K562 (cell line): ENCODE measurements around the gene TMEM61. TPM values are rescaled to one million over a fixed set of nuclear protein-coding genes. Genes with fewer than 3 reads are reported as not detected.

ENCODE experiments used
- CC2D1A ChIP-seq: fragments of 450-650 bp; IDR thresholded peaks from 2 replicates; pipeline ENCODE4 v1.6.1; 2017; ENCODE audit warnings: mild to moderate bottlenecking
- CHAMP1 ChIP-seq: fragments of 450-650 bp; IDR thresholded peaks from 2 replicates; pipeline ENCODE4 v1.6.1; 2016; ENCODE audit warnings: mild to moderate bottlenecking
- ELF4 ChIP-seq: fragments of 450-650 bp; formaldehyde crosslinking; IDR thresholded peaks from 2 replicates; pipeline ENCODE4 v1.4.0; 2022; ENCODE audit warnings: missing genetic modification characterization
- HNRNPLL ChIP-seq: fragments of 200-400 bp; formaldehyde crosslinking; IDR thresholded peaks from 2 replicates; pipeline ENCODE4 v1.6.1; 2017; ENCODE audit warnings: low read length, low read depth, mild to moderate bottlenecking; ENCODE audit not compliant: poor library complexity, severe bottlenecking
- IRF1 ChIP-seq: sonication (generic); formaldehyde crosslinking; IDR thresholded peaks from 2 replicates; pipeline ENCODE4 v1.8.0; 2022; ENCODE audit warnings: missing genetic modification reagents, mild to moderate bottlenecking, borderline replicate concordance
- LEF1 ChIP-seq: fragments of 450-650 bp; IDR thresholded peaks from 2 replicates; pipeline ENCODE4 v1.6.1; 2016; ENCODE audit warnings: mild to moderate bottlenecking
- NFATC3 ChIP-seq: fragments of 450-650 bp; IDR thresholded peaks from 2 replicates; pipeline ENCODE4 v1.6.1; 2017; ENCODE audit warnings: mild to moderate bottlenecking
- POLR3A ChIP-seq: IDR thresholded peaks from 2 replicates; pipeline ENCODE4 v1.6.1; 2011; ENCODE audit warnings: borderline replicate concordance, mild to moderate bottlenecking, moderate library complexity; ENCODE audit not compliant: insufficient read length, insufficient read depth; ENCODE audit errors: extremely low read depth
- SMARCB1 ChIP-seq: IDR thresholded peaks from 2 replicates; pipeline ENCODE4 v1.6.1; 2011; ENCODE audit warnings: improper control_type of control experiment, low read depth; ENCODE audit not compliant: insufficient read length
- SOX6 ChIP-seq: fragments of 450-650 bp; IDR thresholded peaks from 2 replicates; pipeline ENCODE4 v1.6.1; 2014; ENCODE audit warnings: mild to moderate bottlenecking
- SRF ChIP-seq, 2 experiments: fragments of 250-450, 450-650 bp in 1 of 2; sonication (Bioruptor Pico) in 1 of 2; sonication (generic) in 1 of 2; formaldehyde crosslinking; IDR thresholded peaks; 2 replicates each; pipeline versions ENCODE4 v1.5.0 to v1.5.1; 2020 to 2022; ENCODE audit warnings: mild to moderate bottlenecking in 1 of 2, missing genetic modification reagents in 1 of 2
- ZNF140 ChIP-seq: fragments of 250-450 bp; sonication (Bioruptor Pico); IDR thresholded peaks from 2 replicates; pipeline ENCODE4 v1.8.0; 2021; ENCODE audit warnings: moderate library complexity, mild to moderate bottlenecking, inconsistent platforms
- ZNF696 ChIP-seq: fragments of 250-450 bp; sonication (Bioruptor Pico); conservative IDR thresholded peaks from 2 replicates; pipeline ENCODE4 v1.4.0; 2020; ENCODE audit warnings: mild to moderate bottlenecking, moderate library complexity
- polyA plus RNA-seq, 8 experiments: library from polyadenylated mRNA; depleted of rRNA in 4 of 8; stranded (reverse) in 5 of 8; unstranded in 3 of 8; fragments of >200 nt; fragmentation: Nextera tagmentation in 2 of 8; fragmentation: Illumina TruSeq in 1 of 8; extraction: Ambion mirVana in 2 of 8; extraction: Trizol in 1 of 8; gene quantifications; 2 replicates each; pipeline versions ENCODE4 v1.2.1 to v1.2.3, GENCODE V29; 2011 to 2014; ENCODE audit warnings: inconsistent platforms in 1 of 8, missing spikeins in 1 of 8
- total RNA-seq, 7 experiments: library from RNA; depleted of rRNA in 6 of 7; stranded (reverse); fragments of >200 nt in 6 of 7; fragmentation: Illumina TruSeq in 2 of 7; extraction: Trizol in 2 of 7; gene quantifications; 2 replicates each; pipeline versions ENCODE4 v1.2.1 to v1.2.3, GENCODE V29; 2011 to 2021; ENCODE audit warnings: low replicate concordance in 1 of 7
- TF ChIP-seq, protein P1 (sequence below): fragments of 450-650 bp; formaldehyde crosslinking; IDR thresholded peaks from 2 replicates; pipeline ENCODE4 v1.4.0; 2020; ENCODE audit warnings: mild to moderate bottlenecking, mixed read lengths
- TF ChIP-seq, protein P2 (sequence below): fragments of 450-650 bp; formaldehyde crosslinking; IDR thresholded peaks from 2 replicates; pipeline ENCODE4 v1.4.0; 2022; ENCODE audit warnings: missing genetic modification characterization

The TMEM61 gene
- total and polyA plus RNA-seq, 9 of the 15 experiments (the other 6 are each of a cell fraction or from before 2014, with no cell fraction given) = not detected

DNA sequence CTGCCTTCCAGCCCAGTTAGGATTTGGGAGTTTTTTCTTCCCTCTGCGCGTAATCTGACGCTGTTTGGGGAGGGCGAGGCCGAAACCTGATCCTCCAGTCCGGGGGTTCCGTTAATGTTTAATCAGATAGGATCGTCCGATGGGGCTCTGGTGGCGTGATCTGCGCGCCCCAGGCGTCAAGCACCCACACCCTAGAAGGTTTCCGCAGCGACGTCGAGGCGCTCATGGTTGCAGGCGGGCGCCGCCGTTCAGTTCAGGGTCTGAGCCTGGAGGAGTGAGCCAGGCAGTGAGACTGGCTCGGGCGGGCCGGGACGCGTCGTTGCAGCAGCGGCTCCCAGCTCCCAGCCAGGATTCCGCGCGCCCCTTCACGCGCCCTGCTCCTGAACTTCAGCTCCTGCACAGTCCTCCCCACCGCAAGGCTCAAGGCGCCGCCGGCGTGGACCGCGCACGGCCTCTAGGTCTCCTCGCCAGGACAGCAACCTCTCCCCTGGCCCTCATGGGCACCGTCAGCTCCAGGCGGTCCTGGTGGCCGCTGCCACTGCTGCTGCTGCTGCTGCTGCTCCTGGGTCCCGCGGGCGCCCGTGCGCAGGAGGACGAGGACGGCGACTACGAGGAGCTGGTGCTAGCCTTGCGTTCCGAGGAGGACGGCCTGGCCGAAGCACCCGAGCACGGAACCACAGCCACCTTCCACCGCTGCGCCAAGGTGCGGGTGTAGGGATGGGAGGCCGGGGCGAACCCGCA, 59.1 kb downstream of the TMEM61 start, which contains the start of gene PCSK9 (continued):
- TF ChIP-seq CHAMP1 (no peak), LEF1 (no peak), NFATC3 (no peak), SMARCB1 (no peak), IRF1 (CRISPR knock-in tag) (no peak), SRF (CRISPR knock-in tag; IDR thresholded peaks at IDR 0.05) (no peak), ZNF140 (CRISPR knock-in tag) (no peak), ELF4 (no peak), HNRNPLL (peak; percentile 96), CC2D1A (no peak), SOX6 (peak; percentile 49), ZNF696 (no peak), POLR3A (no peak)
- TF ChIP-seq, protein P1, sequence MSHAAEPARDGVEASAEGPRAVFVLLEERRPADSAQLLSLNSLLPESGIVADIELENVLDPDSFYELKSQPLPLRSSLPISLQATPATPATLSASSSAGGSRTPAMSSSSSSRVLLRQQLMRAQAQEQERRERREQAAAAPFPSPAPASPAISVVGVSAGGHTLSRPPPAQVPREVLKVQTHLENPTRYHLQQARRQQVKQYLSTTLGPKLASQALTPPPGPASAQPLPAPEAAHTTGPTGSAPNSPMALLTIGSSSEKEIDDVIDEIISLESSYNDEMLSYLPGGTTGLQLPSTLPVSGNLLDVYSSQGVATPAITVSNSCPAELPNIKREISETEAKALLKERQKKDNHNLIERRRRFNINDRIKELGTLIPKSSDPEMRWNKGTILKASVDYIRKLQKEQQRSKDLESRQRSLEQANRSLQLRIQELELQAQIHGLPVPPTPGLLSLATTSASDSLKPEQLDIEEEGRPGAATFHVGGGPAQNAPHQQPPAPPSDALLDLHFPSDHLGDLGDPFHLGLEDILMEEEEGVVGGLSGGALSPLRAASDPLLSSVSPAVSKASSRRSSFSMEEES (CRISPR knock-in tag) = no peak
- TF ChIP-seq, protein P2, sequence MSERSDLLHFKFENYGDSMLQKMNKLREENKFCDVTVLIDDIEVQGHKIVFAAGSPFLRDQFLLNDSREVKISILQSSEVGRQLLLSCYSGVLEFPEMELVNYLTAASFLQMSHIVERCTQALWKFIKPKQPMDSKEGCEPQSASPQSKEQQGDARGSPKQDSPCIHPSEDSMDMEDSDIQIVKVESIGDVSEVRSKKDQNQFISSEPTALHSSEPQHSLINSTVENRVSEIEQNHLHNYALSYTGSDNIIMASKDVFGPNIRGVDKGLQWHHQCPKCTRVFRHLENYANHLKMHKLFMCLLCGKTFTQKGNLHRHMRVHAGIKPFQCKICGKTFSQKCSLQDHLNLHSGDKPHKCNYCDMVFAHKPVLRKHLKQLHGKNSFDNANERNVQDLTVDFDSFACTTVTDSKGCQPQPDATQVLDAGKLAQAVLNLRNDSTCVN (CRISPR knock-in tag) = no peak
